HepG2 (cell line): ENCODE measurements around the gene UBE2O. TPM values are rescaled to one million over a fixed set of nuclear protein-coding genes. Genes with fewer than 3 reads are reported as not detected.

Experiments
- ARHGAP35 ChIP-seq: sonication (generic); formaldehyde crosslinking; IDR thresholded peaks from 2 replicates; pipeline ENCODE4 v1.9.0; 2022; ENCODE audit warnings: mild to moderate bottlenecking, inconsistent platforms, moderate library complexity, missing genetic modification reagents, borderline replicate concordance
- CREM ChIP-seq, 2 experiments: sonication (generic) in 1 of 2; formaldehyde crosslinking in 1 of 2; IDR thresholded peaks; 2 replicates each; pipeline versions ENCODE4 v1.4.0 to v1.6.1; 2016 to 2020; ENCODE audit warnings: antibody characterized with exemption in 1 of 2, mild to moderate bottlenecking in 1 of 2, missing genetic modification reagents in 1 of 2
- DMAP1 ChIP-seq: IDR thresholded peaks from 2 replicates; pipeline ENCODE4 v1.6.1; 2016
- E2F1 ChIP-seq: sonication (generic); formaldehyde crosslinking; IDR thresholded peaks from 2 replicates; pipeline ENCODE4 v1.5.0; 2020; ENCODE audit warnings: missing genetic modification reagents
- GPBP1L1 ChIP-seq: sonication (generic); formaldehyde crosslinking; IDR thresholded peaks from 2 replicates; pipeline ENCODE4 v1.5.0; 2020; ENCODE audit warnings: mild to moderate bottlenecking, missing genetic modification reagents
- HDAC1 ChIP-seq: sonication (generic); formaldehyde crosslinking; IDR thresholded peaks from 2 replicates; pipeline ENCODE4 v1.5.1; 2020; ENCODE audit warnings: mild to moderate bottlenecking, missing genetic modification reagents
- HOXA5 ChIP-seq: sonication (generic); formaldehyde crosslinking; IDR thresholded peaks from 2 replicates; pipeline ENCODE4 v1.4.0; 2020; ENCODE audit warnings: missing genetic modification reagents
- HOXA7 ChIP-seq: sonication (generic); formaldehyde crosslinking; IDR thresholded peaks from 2 replicates; pipeline ENCODE4 v1.8.1; 2022; ENCODE audit warnings: mild to moderate bottlenecking, missing genetic modification reagents, moderate library complexity
- KMT2A ChIP-seq: sonication (generic); formaldehyde crosslinking; IDR thresholded peaks from 2 replicates; pipeline ENCODE4 v1.4.0; 2020; ENCODE audit warnings: missing genetic modification reagents
- MAX ChIP-seq: IDR thresholded peaks from 2 replicates; pipeline ENCODE4 v1.6.1; 2012; ENCODE audit warnings: inconsistent platforms
- NR0B2 ChIP-seq: sonication (generic); formaldehyde crosslinking; IDR thresholded peaks from 2 replicates; pipeline ENCODE4 v1.4.0; 2020; ENCODE audit warnings: mild to moderate bottlenecking, missing genetic modification reagents
- PTBP1 ChIP-seq: fragments of 200-400 bp; formaldehyde crosslinking; IDR thresholded peaks from 2 replicates; pipeline ENCODE4 v1.6.1; 2018; ENCODE audit warnings: low read length, low read depth; ENCODE audit not compliant: poor library complexity, severe bottlenecking
- SP1 ChIP-seq, 2 experiments: fragments of 450-650 bp in 1 of 2; sonication (generic) in 1 of 2; formaldehyde crosslinking in 1 of 2; IDR thresholded peaks; 2 replicates each; pipeline versions ENCODE4 v1.4.0 to v1.6.1; 2016 to 2020; ENCODE audit warnings: missing genetic modification reagents in 1 of 2
- TERF1 ChIP-seq: sonication (generic); formaldehyde crosslinking; IDR thresholded peaks from 2 replicates; pipeline ENCODE4 v1.8.0; 2022; ENCODE audit warnings: mild to moderate bottlenecking, missing genetic modification reagents, moderate library complexity
- ZC3H4 ChIP-seq: sonication (generic); formaldehyde crosslinking; IDR thresholded peaks from 2 replicates; pipeline ENCODE4 v1.4.0; 2020; ENCODE audit warnings: missing genetic modification reagents, borderline replicate concordance
- ZFX ChIP-seq: sonication (generic); formaldehyde crosslinking; IDR thresholded peaks from 2 replicates; pipeline ENCODE4 v1.4.0; 2020; ENCODE audit warnings: mild to moderate bottlenecking, low read depth, missing genetic modification reagents, moderate library complexity
- ZNF143 ChIP-seq: sonication (generic); formaldehyde crosslinking; IDR thresholded peaks from 2 replicates; pipeline ENCODE4 v1.4.0; 2020; ENCODE audit warnings: missing genetic modification reagents
- ZNF256 ChIP-seq: sonication (generic); formaldehyde crosslinking; conservative IDR thresholded peaks from 2 replicates; pipeline ENCODE4 v1.4.0; 2020; ENCODE audit warnings: missing genetic modification reagents
- ZNF335 ChIP-seq: sonication (generic); formaldehyde crosslinking; IDR thresholded peaks from 2 replicates; pipeline ENCODE4 v1.4.0; 2020; ENCODE audit warnings: missing genetic modification reagents
- ZNF572 ChIP-seq: sonication (generic); formaldehyde crosslinking; IDR thresholded peaks from 2 replicates; pipeline ENCODE4 v1.5.1; 2020; ENCODE audit warnings: mild to moderate bottlenecking, missing genetic modification reagents
- ZNF619 ChIP-seq: sonication (generic); formaldehyde crosslinking; IDR thresholded peaks from 2 replicates; pipeline ENCODE4 v1.4.0; 2020; ENCODE audit warnings: mild to moderate bottlenecking, missing genetic modification reagents
- ZNF7 ChIP-seq: IDR thresholded peaks from 2 replicates; pipeline ENCODE4 v1.6.1; 2016; ENCODE audit warnings: missing biosample characterization, missing genetic modification reagents
- ZNF746 ChIP-seq: sonication (generic); formaldehyde crosslinking; IDR thresholded peaks from 2 replicates; pipeline ENCODE4 v1.8.0; 2022; ENCODE audit warnings: mild to moderate bottlenecking, missing genetic modification reagents
- ZSCAN30 ChIP-seq: sonication (generic); formaldehyde crosslinking; IDR thresholded peaks from 2 replicates; pipeline ENCODE4 v1.5.0; 2020; ENCODE audit warnings: mild to moderate bottlenecking, missing genetic modification reagents
- polyA plus RNA-seq, 8 experiments: library from polyadenylated mRNA; depleted of rRNA in 3 of 8; stranded (reverse) in 7 of 8; unstranded in 1 of 8; fragments of >200 nt; fragmentation: Illumina TruSeq in 4 of 8; extraction: Trizol in 4 of 8; gene quantifications; 2 replicates each; pipeline versions ENCODE4 v1.2.1 to v1.2.3, GENCODE V29; 2011 to 2016; ENCODE audit warnings: low read depth in 4 of 8, missing spikeins in 1 of 8, mixed read lengths in 1 of 8; ENCODE audit not compliant: insufficient read depth in 1 of 8
- total RNA-seq, 5 experiments: library from RNA; depleted of rRNA; stranded (reverse); fragments of >200 nt; fragmentation: Illumina TruSeq; extraction: Trizol; gene quantifications; 2 replicates each; pipeline ENCODE4 v1.2.3, GENCODE V29; 2016; ENCODE audit warnings: low read depth in 1 of 5

The UBE2O gene
- total and polyA plus RNA-seq, 2 of the 13 experiments (the other 11 are each of a cell fraction or from before 2014, with no cell fraction given): 21.5 to 23.5 TPM

- TF ChIP-seq HOXA7 (CRISPR knock-in tag): 0 out of 2 replicates have a peak, but pooled peaks have one; percentile 17
- no peak for TF ChIP-seq E2F1 (CRISPR knock-in tag)
- TF ChIP-seq ZNF256 (CRISPR knock-in tag): peak; percentile 9; the same call in 1 of the 2 replicates
- TF ChIP-seq NR0B2 (CRISPR knock-in tag): 0 out of 2 replicates have a peak, but pooled peaks have one; percentile 54
- TF ChIP-seq MAX: peak; percentile 86
- 0 out of 2 replicates have a peak, but pooled peaks have one; percentile 12 for TF ChIP-seq ZNF143 (CRISPR knock-in tag)
- TF ChIP-seq ZNF572 (CRISPR knock-in tag): no peak
- TF ChIP-seq CREM (IDR thresholded peaks at IDR 0.05): no peak
- no peak for TF ChIP-seq CREM (CRISPR knock-in tag; IDR thresholded peaks at IDR 0.05)
- peak; percentile 78; the same call in 1 of the 2 replicates for TF ChIP-seq ZC3H4 (CRISPR knock-in tag)
- peak; percentile 46; the same call in 1 of the 2 replicates for TF ChIP-seq HOXA5
- TF ChIP-seq ZFX (CRISPR knock-in tag): peak; percentile 71
- TF ChIP-seq KMT2A: peak; percentile 26; the same call in 1 of the 2 replicates
- TF ChIP-seq ZSCAN30 (CRISPR knock-in tag): 0 out of 2 replicates have a peak, but pooled peaks have one; percentile 2
- no peak for TF ChIP-seq SP1 (IDR thresholded peaks at IDR 0.05)
- peak; percentile 49 for TF ChIP-seq SP1 (CRISPR knock-in tag; IDR thresholded peaks at IDR 0.05)
- no peak for TF ChIP-seq ZNF335 (CRISPR knock-in tag)
- peak; percentile 64 for TF ChIP-seq PTBP1
- TF ChIP-seq TERF1: 0 out of 2 replicates have a peak, but pooled peaks have one; percentile 54
- TF ChIP-seq ZNF746 (CRISPR knock-in tag): peak; percentile 39; the same call in 1 of the 2 replicates
- no peak; the same call in 1 of the 2 replicates for TF ChIP-seq HDAC1 (CRISPR knock-in tag)
- TF ChIP-seq DMAP1 (CRISPR knock-in tag): no peak; the same call in 1 of the 2 replicates
- TF ChIP-seq GPBP1L1 (CRISPR knock-in tag): no peak
- TF ChIP-seq ZNF619 (CRISPR knock-in tag): no peak; the same call in 1 of the 2 replicates
- TF ChIP-seq ARHGAP35 (CRISPR knock-in tag): no peak
- TF ChIP-seq ZNF7 (CRISPR knock-in tag): no peak
Measured at GRCh38 chr17:76384222-76384986, 68.5 kb downstream of the UBE2O start, which contains the start of gene SPHK1 (continued).
